Left hindlimb (tissue), 1 donor: Measurements from ENCODE around the gene CLTRN.

Experiments used
- DNase-seq: peaks from one replicate; pipeline ENCODE4 v3.0.0-alpha.2; 2018

Gene CLTRN

DNA sequence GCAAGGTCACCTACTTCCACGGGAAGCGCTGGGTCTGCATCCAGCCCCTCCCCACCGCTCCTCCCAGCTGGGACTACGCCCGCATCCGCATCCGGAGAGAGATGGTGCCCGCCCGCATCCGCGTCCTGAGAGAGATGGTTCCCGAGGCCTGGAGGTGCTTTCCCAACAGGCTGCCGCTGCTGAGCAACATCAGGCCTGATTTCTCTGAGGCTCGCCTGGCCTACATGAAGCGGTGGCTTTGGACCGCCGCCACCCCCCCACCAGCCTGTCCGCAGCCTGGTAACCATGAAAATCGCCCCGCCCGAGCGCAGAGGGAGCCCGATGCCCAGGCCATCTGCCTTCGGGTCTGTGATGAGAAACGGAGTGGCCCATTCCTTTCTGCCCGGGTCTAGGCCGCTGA lies 18.1 kb downstream of the CLTRN start:
- DNase-seq: no peak

DNA sequence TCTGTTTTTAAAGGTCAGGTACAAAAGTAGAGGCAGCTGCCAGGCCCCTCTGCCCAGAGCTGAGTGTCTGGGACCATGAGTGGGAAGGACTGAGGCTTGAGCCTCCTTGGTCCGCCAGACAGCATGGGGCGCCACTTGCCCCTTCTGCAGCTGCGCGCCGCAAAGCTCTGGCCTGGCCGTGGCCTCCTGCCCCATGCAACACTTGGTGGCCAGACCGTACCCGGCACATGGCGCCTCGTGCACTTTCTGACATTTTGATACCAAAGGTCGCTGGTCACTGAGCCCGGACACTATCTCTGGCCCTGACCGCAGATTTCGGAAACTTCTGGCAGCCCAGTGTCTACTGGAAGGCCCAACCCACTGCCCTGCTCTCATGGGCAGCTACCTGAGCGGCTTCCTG lies 18.6 kb downstream of the CLTRN start:
- no peak for DNase-seq

DNA sequence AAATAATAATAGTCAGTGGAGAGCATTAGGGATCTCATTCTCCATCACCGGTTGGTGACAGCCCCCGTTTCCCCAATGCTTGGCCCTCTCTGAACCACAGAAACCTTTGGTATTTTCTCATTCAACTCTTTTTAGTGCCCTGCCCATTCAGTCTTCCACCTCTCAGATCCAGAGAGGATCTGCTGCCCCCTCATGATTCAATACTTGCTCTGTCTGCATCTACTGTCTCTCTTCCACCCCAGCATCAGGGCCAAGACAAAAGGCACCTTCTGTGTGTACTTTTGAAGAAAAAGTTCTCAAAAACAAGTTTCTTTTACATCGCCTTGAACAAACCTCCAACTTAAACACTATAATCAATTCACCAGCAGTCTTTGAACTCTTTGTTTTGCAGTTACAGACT lies 19.3 kb downstream of the CLTRN start:
- no peak for DNase-seq

DNA sequence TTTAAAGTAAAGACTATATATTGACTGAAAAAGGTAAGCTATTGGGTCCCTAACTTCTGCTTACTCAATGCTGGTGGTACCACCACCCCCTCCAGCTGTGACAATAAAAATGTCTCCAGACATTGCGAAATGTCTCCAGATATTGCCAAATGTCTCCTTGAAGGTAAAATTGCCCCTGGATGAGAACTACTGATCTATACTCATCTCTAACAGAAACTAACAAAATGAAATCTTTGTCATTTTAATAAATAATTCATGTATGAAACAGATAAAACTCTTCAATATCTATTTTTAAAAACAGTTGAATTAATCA lies 20.1 kb downstream of the CLTRN start:
- DNase-seq: no peak

DNA sequence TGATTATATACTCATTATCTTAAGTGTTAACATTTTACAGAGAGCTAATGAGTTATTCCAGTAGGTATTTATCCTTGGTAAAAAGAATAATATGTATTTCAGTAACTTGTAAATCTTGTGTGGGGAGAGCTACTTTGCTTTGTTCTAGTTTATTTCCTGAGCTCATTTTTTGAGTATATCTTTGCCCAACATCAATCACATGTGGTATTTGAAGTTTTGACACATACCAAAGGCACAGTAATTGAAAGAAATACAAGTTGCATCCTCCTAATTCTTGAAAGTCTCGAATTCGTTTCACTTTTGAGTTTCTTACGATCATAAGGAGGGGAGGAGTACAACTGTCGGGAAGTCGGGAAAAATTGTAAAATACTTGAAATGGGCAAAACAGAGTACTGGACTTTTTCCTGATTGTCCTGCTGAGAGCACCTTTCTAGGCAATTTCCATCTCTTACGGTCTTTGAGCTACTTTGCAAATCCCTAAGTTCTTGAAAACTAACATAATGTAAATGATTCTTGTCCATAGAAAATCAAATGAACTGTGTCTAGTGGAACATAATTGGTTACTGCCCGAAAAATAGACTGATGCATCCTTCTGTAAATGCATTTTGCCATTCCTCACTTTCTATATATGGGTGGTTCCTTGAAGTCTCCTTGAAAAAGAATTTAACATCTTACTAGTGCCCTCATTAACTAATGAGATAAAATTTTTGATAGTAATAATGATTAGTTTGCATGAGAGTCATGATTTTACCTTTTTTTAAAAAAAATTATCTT lies 20.6 kb downstream of the CLTRN start:
- no peak for DNase-seq

DNA sequence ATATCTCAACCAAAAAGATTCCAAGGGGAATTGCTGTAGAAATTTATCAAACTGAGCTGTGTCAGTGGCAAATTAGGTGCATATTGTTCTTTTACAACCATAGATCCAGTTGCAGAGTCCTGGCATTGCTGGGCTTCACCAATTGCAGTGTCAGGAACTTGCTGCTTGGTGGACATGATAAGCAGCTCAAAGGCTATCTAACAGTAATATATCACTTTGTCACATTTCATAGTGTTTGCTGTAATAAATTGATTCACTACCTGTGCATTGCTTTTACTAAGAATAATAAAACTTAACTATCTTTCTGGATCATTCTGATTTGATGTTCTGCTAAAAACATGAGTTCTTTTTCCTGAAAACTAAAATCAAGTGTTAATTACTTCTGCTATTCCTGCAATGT lies 33.0 kb downstream of the CLTRN start:
- DNase-seq: no peak

DNA sequence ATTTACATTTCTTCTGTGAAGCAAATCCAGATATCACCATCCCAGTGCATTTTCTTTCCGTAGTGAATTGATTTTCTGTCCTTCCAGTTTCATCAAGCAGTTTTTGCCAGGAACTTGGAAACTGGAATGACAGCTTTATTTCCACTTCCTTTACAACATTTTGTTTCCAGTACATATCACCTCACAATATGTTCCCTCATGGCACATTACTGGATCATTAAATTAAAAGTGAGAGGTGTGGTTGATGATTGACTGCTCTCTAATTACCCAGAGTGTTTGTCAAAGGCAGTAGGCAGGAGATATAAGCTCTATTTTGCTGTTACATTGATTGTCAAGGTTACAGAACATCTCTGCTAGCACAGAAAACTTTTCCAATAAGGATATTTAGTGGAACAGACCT lies 41.6 kb downstream of the CLTRN start:
- no peak for DNase-seq

DNA sequence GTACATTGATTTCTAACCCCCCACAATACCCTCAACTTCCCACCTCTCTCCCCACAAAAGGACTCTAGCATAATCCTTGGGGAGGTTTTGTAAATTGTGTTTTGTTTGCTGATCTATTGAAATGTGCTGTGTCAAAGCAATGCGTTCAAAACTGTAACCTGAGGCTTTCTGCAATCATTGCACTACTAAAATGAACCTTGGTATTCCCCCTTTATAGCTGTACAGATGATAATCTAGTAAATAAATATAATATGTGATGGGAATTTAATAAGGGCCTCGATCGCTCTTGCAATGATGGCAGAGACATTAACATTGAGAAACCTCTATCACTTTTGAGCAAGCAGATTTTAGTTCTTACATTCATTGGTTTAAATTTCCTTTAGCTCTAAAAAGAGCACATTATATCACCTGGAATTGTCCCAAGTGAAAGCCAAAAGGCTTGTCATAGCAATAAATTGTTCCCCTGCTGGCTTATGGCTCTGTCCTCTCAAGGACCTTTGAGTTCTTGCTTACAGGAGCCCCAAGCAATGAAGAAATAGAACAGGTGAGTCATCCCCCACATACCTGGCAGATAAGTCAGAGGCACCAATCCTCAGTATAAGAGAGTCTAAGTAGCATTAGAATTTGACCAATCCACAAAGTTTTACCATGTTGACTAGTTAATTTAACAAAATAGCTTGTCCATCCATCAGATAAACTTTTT lies 45.4 kb downstream of the CLTRN start:
- no peak for DNase-seq

DNA sequence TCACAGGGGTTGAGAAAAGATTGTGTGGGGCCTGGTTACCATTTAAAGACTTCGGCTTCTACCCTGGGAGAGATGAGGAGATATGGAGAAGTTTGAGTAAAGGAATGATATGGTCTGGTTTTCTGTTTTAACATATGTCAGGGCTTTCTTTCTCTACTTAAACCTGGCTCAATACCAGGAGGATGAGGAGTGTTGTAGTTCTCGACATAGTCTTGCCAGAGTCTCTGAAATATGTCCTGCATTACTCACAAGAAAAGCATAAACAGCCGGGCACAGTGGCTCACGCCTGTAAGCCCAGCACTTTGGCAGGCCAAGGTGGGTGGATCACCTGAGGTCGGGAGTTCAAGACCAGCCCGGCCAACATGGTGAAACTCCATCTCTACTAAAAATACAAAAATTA lies 47.5 kb downstream of the CLTRN start:
- DNase-seq: no peak

DNA sequence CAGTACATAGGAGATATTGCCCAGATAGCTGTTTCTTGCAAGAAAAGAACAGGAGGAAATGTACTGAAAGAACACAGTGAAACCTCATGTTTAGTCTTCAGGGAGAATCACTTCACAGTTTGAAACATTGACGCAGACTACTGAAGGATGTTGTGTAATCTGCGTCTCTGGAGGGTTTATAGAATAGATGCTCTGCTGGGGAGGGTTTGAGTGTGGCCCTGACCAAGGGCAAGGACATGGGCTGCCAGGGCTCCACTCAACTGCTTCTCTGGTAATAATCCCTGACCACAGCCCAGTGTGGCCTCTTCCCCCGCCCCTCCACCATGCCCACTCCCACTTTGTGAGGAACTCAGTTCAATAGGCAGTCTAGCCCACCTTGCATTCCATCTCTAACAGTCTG lies 48.1 kb downstream of the CLTRN start:
- no peak for DNase-seq

DNA sequence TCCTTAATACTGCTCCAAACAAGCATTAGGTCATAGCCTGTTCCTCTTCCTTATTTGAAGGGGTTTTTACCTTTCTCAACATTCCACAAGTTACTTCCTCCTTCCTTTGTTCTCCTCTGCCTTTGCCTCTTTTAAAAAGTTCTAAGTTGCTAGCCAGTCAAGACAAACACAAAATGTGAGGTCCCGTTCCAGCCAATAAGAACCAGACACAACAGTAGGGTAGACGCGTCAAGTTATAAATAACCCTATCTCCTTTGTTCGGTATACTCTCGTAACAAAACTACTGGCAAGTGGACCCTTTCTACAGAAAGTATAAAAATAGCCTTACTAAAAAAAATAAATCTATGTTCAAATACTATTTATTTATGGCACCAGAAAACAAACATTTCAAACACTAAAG lies 57.5 kb downstream of the CLTRN start:
- no peak for DNase-seq

DNA sequence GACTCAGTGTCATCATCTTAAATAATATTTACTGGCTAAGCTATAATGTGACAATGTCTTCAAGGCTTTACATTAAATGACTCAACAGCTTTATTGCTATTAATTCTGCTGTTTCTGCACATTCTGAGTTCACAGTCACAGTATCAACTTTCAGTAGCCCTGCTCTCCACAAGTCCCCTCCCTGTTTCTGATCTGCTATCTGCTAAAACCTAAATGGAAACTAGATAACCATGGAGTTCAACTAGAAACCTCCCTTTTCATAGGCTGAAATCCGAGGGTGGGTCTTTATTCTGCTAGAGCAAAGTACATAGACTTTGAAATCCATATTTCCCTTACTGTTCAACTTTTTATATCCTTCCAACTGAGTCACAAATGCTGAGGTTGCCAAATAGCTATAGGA lies 58.5 kb downstream of the CLTRN start:
- DNase-seq: no peak

DNA sequence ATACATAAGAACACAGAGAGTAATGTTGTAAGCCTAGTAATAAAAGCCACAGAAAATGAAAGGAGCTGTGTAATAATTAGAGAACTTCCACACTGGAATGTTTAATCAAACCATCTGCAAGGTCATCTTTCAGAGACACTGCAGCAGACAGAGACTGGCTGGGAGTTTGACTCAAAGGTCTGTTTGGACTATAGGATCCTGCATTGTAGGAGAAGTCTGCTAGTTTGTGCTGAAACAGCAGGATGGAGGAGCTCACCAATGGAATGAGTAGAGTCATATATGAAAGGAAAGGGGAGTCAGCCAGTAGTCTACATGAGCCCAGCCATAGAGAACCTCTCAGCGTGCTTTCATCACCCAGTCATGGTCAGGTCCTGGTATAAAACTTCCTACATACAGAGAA lies 59.4 kb downstream of the CLTRN start:
- no peak for DNase-seq

DNA sequence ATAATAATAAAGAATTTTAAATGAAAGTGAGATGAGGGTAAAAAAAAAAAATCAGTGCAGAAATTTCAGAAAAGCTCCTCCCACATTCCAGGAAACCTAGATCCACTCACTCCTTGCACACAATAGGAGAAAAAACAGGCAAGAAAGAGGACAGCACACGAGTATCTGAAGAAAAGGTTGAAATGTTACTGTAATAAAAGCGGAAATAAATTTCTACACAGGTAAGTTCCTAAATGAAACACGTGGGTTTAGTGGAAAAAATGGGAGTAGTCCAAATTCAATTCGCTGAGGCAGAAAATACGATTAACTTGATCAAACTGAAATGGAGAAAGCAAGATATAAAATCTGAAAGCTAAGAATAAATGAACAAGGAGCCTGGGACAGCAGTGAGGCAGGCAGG lies 61.8 kb downstream of the CLTRN start:
- DNase-seq: no peak

DNA sequence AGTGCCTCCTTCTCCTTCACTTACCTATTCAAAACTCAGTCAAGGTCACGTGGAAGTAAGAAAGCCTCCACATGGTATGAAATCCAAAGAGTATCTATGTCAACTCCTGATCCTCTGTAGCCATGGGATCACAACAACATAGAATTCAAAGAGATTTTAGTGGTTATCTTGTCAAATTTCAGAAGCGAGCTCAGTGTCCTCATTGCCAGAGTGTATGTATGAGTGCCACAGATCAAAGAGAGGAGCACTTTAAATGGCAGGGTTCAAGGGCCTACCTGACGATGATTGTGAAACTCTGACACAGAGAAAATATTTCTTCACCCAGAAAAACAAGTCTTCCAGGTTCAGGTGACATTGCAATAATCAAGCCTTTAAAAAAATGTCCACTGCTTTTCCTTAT lies 62.7 kb downstream of the CLTRN start:
- no peak for DNase-seq

DNA sequence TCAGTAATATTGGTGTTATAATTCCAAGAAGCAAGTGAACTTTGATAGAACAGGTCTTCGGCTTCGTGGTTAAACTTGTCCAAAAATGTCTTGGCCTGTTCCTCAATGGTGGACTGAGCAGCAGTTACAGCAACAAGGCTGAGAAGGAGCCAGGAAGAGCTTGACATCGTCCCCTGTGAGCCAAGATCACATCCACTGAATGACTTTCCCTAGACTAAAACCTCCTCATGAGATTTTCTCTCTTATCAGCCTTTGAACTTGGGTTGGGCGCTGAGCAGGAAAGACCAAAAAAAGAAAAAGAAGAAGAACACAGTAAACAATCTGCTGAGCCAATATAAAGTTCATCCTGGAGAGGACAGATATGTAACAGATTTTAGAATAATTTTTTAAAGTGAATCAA lies 63.9 kb downstream of the CLTRN start, which contains the start of gene ACE2:
ACE2 (minus strand) TSS at position 216 of the 400 bp plus-strand sequence; CDS start at position 167, 49 bp downstream.
- no peak for DNase-seq

DNA sequence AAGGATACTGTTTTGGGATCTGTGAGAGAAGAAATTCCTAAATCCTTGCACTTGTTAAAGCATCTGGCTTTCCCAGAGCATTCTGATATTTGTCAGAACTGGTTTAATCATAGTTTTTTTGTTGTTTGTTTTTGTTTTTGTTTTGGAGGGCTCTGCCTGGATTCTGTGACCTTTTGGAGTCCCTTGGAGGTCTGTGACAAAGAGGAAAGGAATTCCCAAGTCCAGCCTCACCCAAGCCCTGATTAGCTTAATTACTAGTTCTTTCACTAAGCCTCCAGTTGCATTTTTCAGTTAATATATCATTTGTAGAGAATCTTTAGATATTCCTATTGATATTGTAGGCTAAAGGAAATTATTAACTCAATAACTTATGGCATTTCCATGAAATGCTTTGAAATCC lies 64.6 kb downstream of the CLTRN start:
- DNase-seq: no peak

DNA sequence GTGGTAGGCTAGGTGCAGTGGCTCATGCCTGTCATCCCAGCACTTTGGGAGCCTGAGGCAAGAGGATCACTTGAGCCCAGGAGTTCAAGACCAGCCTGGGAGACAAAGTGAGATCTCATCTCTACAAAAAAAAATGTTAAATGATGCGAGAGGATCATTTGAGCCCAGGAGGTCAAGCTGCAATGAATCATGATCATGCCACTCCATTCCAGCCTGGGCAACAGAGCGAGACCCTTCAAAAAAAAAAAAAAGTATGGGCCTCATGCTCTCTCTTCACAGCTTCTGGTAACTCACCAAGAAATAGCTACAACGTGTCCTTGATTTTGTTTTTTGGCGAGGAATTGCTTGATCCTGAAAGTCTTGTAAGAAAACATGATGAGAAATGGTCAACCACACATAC lies 65.1 kb downstream of the CLTRN start:
- no peak for DNase-seq

DNA sequence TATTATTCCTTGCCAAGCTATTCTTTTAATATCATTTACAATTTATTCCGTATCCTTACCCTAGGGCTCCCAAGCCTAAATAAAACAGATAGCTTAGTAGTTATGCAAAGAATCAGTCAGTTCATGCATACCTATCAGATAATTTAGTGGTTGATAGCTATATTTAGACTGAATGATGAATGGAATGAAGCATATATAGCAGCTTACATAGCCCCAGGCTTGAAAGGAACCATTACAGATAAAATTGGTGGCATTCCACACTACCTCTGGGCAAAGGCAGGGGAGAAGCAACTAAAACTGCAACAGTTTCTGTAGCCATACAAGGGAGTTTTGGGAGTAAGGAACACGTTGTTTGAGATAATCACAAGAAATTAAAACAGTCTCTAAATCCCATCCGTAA lies 66.6 kb downstream of the CLTRN start:
- DNase-seq: no peak

DNA sequence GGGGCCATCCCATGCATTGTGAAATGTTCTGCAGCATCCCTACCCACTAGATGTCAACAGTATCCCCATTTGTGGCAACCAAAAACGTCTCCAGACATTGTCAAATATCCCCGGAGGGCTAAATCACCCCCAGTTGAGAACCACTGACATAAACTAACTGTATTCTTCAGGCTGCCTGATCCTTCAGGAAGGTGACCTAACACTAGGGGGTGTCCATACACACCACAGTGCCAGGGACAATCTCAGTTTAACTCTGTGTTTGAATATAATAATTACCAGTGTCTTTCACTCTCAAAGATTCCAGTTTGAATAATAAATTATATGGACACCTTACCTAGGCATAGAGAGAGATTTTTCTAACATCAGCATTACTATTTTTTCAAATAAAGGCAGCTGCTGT lies 70.2 kb downstream of the CLTRN start:
- DNase-seq: no peak

DNA sequence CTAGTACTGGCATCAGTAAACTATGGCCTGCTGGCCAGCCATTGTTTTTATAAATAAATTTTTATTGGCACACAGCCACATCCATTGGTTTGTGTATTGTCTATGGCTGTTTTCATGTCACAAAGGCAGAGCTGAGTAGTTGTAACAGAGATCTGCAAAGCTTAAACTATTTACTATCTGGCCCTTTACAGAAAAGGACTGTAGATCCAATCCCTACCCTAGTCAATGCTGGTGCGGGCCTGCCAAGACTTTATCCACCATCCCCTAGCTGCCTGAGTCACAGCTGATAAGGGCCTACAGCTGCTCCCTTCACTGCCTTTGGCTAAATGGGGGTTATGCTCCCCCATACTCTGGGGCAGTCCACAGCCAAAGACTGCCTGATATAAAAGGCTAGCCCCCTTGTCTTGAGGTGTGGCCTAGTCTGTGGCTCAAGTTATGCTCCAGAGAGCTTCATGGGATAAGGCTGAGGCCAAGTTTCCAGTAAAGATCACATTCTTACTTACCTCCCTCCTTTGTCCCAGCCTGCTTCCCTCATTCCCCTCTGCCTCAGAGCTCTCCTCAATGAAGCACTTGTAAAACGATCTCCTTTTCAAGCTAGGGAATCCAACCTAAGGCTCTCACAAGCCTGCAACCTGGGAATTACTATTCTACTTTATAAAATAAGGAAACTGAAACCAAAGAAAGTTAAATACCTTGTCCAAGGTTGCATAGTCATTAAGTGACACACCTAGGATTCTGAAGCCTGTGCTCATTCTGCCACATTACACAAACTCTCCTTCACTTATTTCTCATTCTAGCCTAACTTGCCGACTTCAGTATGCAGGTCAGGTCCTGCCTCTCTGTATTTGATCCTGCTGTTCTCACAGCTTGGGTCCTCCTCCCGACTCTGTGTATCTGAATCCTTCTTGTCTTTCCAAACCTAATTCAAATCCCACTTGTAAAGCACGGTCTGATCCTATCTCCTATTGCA lies 84.5 kb downstream of the CLTRN start:
- no peak for DNase-seq
